ENCODE measurements around the gene IRS4.

Gene IRS4

DNA sequence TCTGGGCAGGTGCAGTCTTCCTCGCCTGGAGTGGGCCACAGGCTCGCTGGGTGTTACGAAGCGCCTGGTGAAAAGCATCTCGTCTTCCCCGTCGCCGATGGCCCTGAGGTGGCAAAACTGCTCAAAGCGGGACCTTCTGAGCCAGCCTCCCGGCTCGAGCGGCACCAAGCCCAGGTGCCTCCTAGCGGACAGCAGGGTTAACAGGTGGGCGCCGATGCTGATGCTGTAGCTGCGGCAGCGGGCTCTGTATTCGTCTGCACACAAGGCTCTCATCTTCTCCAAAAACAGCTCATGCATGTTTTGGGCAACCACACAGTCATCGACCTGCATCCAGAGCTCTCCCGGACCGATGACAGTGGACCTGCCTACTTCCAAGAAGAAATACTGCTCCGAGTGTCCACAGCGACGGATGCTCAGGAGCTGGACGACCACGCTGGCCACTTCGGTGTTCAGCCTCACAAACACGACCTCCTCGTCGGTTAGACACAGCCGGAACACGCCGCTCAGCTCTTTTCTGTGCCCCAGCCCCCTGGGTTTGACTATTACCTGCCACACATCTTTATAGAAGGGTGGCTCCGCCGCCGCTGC is 1.2 kb downstream of the IRS4 start:
- in situ Hi-C loops (cut with HindIII; ENCODE audit: low sequenced_read_pairs), result no loop called here
- peak; percentile 3 for TF ChIP-seq CTCF (IDR thresholded peaks at IDR 0.05; ENCODE audit: low read depth, low read length)
- H3K4me3 ChIP-seq (ENCODE audit: low read depth, low read length), result no peak overlapping the region
- no peak for DNase-seq (ENCODE audit: low read depth, low spot score)

DNA sequence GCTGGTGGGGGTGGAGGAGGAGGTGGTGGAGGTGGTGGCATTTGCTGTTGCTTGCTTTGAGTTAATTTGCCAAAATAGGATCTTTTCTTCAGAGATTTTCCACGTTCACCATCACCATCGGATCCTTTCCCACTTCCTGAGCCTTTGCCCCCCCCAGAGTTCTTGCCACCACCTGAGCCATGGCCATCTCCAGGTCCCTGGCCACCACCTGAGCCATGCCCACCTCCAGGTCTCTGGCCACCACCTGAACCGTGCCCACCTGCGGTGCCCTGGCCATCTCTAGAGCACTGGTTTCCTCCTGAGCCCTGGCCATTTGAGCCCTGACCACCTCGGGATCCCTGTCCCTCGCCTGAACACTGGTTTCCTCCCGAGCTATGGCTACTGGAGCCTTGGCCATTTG is 1.9 kb downstream of the IRS4 start:
- in situ Hi-C loops (cut with HindIII; ENCODE audit: low sequenced_read_pairs), result no loop called here
- DNase-seq (ENCODE audit: low read depth, low spot score), result no peak
- TF ChIP-seq CTCF (IDR thresholded peaks at IDR 0.05; ENCODE audit: low read depth, low read length), result no peak
- no peak overlapping the region for H3K4me3 ChIP-seq (ENCODE audit: low read depth, low read length)

DNA sequence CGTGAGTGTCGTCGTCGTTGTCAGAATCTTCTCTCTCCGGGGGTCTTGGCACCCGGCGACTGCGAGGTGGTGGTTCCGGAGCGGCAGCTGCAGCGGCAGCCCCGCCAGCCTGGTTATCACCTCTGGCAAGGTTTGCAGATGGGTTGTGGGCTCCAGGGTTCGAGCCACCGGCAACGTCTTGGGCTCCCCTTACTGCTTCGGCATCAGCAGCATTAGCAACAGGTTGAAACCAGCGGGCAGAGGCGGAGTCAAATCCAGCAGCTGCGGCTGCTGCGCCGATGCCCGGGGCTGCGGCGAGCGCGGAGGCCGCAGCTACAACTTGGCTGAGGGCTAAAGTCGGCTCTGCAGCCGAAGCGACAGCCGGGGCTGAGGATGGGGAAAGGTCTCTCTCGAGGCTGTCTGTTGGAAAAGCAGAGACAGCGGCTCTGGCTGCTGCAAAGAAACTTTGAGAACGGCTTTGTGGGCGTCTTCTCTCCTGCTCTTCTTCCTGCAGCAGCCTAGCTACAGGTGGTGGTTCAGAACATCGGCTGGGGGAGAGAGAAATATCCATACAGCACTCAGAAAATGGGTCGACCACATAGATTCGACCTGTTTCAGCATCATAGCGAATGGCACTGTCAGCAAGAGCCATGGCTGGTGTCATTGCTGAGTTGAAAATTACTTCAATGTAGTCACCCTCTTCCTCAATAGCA is 3.6 kb downstream of the IRS4 start:
- no peak for TF ChIP-seq CTCF (IDR thresholded peaks at IDR 0.05; ENCODE audit: low read depth, low read length)
- no peak overlapping the region for H3K4me3 ChIP-seq (ENCODE audit: low read depth, low read length)
- in situ Hi-C loops (cut with HindIII; ENCODE audit: low sequenced_read_pairs), result no loop called here
- DNase-seq (ENCODE audit: low read depth, low spot score), result no peak

DNA sequence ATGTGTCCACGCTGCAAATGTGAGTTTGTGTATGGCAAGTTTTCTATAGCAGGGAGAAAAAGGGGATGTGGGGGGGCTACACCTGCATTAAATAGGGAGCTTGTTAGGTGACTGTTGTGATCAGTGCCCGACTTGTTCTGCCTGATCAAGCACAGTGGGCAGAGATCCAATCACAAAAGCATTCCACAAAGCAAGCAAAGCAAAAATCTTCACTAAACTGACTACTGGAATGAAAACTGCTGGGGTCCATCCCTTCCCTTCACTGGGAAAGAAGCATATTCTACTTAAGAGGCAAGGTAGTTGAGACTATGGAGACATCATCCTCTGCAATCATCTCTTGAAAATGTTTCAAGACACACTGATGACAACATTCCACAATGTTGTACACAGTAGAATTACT is 5.2 kb downstream of the IRS4 start:
- H3K4me3 ChIP-seq (ENCODE audit: low read depth, low read length), result no peak overlapping the region
- DNase-seq (ENCODE audit: low read depth, low spot score), result no peak
- in situ Hi-C loops (cut with HindIII; ENCODE audit: low sequenced_read_pairs), result no loop called here
- TF ChIP-seq CTCF (IDR thresholded peaks at IDR 0.05; ENCODE audit: low read depth, low read length), result no peak

GRCh38 chrX:108726748-108727147 is 9.6 kb downstream of the IRS4 start:
- H3K4me3 ChIP-seq (ENCODE audit: low read depth, low read length), result no peak overlapping the region
- in situ Hi-C loops (cut with HindIII; ENCODE audit: low sequenced_read_pairs), result no loop called here
- TF ChIP-seq CTCF (IDR thresholded peaks at IDR 0.05; ENCODE audit: low read depth, low read length), result no peak
- no peak for DNase-seq (ENCODE audit: low read depth, low spot score)

- in situ Hi-C loops (cut with HindIII; ENCODE audit: low sequenced_read_pairs), result no loop called here
- no peak overlapping the region for H3K4me3 ChIP-seq (ENCODE audit: low read depth, low read length)
- TF ChIP-seq CTCF (IDR thresholded peaks at IDR 0.05; ENCODE audit: low read depth, low read length), result no peak
- DNase-seq (ENCODE audit: low read depth, low spot score), result no peak
Measured at GRCh38 chrX:108722561-108722960, 13.8 kb downstream of the IRS4 start.

Data from astrocyte of the spinal cord (primary cell).